Germinal center (tissue), 1 donor: ENCODE data around the gene TWSG1.
A peak's percentile ranks its signal among the peaks of the same experiment; 100 is the strongest.
"Not testable (repeated sequence)": the region's sequence is repeated elsewhere in the genome, so short reads cannot be mapped to it uniquely, and the experiment has no call there.

ENCODE experiments used
- DNase-seq: peaks from one replicate; pipeline ENCODE4 v3.0.0; 2012; ENCODE audit warnings: mixed read lengths, low spot score

The TWSG1 gene

GRCh38 chr18:9335697-9336045 is 1.1 kb downstream of the TWSG1 start:
- DNase-seq: no peak

- DNase-seq: no peak
Observed at GRCh38 chr18:9336827-9337226, 2.3 kb downstream of the TWSG1 start.

GRCh38 chr18:9337873-9338272 is 3.3 kb downstream of the TWSG1 start:
- DNase-seq: no peak

GRCh38 chr18:9340472-9340871 is 5.9 kb downstream of the TWSG1 start:
- peak; percentile 22 for DNase-seq

GRCh38 chr18:9343577-9343976 is 9.0 kb downstream of the TWSG1 start:
- DNase-seq: no peak

- no peak for DNase-seq
Observed at GRCh38 chr18:9346775-9347174, 12.2 kb downstream of the TWSG1 start.

GRCh38 chr18:9348079-9348671 is 13.6 kb downstream of the TWSG1 start:
- no peak for DNase-seq

GRCh38 chr18:9348766-9349165 is 14.2 kb downstream of the TWSG1 start:
- no peak for DNase-seq

- no peak for DNase-seq
Observed at GRCh38 chr18:9353596-9353995, 19.0 kb downstream of the TWSG1 start.

GRCh38 chr18:9354256-9354655 is 19.7 kb downstream of the TWSG1 start:
- no peak for DNase-seq

GRCh38 chr18:9356976-9357375 is 22.4 kb downstream of the TWSG1 start:
- no peak for DNase-seq

- no peak for DNase-seq
Observed at GRCh38 chr18:9359796-9360195, 25.2 kb downstream of the TWSG1 start.

GRCh38 chr18:9361191-9361590 is 26.6 kb downstream of the TWSG1 start:
- no peak for DNase-seq

- no peak for DNase-seq
Observed at GRCh38 chr18:9362869-9363268, 28.3 kb downstream of the TWSG1 start.

GRCh38 chr18:9364242-9364641 is 29.7 kb downstream of the TWSG1 start:
- no peak for DNase-seq

- DNase-seq: no peak
Observed at GRCh38 chr18:9365406-9365805, 30.8 kb downstream of the TWSG1 start.

GRCh38 chr18:9366126-9366714 is 31.6 kb downstream of the TWSG1 start:
- DNase-seq: no peak

GRCh38 chr18:9373254-9373653 is 38.7 kb downstream of the TWSG1 start:
- DNase-seq: not testable (repeated sequence)

GRCh38 chr18:9379118-9379517 is 44.5 kb downstream of the TWSG1 start:
- no peak for DNase-seq

- DNase-seq: no peak
Observed at GRCh38 chr18:9380101-9380500, 45.5 kb downstream of the TWSG1 start.

- no peak for DNase-seq
Observed at GRCh38 chr18:9380621-9381395, 46.2 kb downstream of the TWSG1 start.

GRCh38 chr18:9386879-9387278 is 52.3 kb downstream of the TWSG1 start:
- no peak for DNase-seq

GRCh38 chr18:9387891-9388290 is 53.3 kb downstream of the TWSG1 start:
- no peak for DNase-seq

- DNase-seq: no peak
Observed at GRCh38 chr18:9389706-9390105, 55.1 kb downstream of the TWSG1 start.
